ENCODE measurements around the gene MTF1.
A peak's percentile ranks its signal among the peaks of the same experiment; 100 is the strongest.

MTF1 gene

DNA sequence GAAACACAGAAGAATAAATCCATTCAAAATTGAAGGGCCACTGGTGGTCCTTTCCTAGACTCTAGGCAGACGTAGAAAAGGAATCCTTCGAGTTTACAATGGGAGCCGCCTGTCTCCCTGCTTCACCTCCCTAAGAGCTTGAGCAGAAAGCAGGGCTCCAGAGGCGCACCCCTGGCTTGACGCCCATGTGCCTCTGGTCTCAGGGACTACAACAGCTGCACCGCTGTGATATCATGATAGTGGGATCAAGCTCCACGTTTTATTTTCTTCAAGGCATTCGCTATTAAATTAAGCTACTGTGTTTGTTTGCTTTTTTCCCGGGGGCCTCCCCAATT lies 52.2 kb downstream of the MTF1 start:
- Histone ChIP-seq H3K9ac (ENCODE audit: low read length) (peak overlapping the region; percentile 80), H3K9me3 (ENCODE audit: low read length) (no peaks in the 10 kb centered on the region), H3K27ac (ENCODE audit: low read depth, low read length) (peak overlapping the region; percentile 64), H3K4me1 (ENCODE audit: insufficient read depth, low read length) (peaks cover 24% of the 10 kb centered on the region), H3K4me3 (ENCODE audit: low read depth in 1 of 2, low read length in 2 of 2) (peak overlapping the region; percentile 63 to 66), H3K27me3 (ENCODE audit: control insufficient read depth in 1 of 2, insufficient read depth in 2 of 2, low read length in 2 of 2) (no peaks in the 10 kb centered on the region), H3K36me3 (ENCODE audit: insufficient read depth, low read length) (peaks cover 44% of the 10 kb centered on the region)

DNA sequence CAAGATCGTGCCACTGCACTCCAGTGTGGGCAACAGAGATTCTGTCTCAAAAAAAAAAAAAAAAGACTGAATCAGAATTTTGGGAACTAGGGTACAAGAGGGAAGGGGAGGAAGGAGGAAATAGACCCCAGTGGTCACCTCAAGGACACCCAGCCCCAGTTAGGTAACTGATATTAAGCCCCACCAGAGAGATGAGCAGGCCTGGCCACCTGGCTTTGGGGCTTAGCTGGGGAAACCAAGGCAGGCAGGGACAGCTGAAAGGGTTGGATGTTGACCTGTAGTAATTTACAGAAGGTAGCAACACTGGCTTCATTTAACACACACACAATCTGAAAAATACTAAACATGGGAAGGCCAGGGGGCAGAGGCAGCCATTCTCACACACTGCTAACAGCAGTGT lies 57.0 kb downstream of the MTF1 start:
- Histone ChIP-seq H3K27ac (ENCODE audit: low read depth, low read length) (no peak overlapping the region), H3K36me3 (ENCODE audit: insufficient read depth, low read length) (peaks cover 51% of the 10 kb centered on the region), H3K4me1 (ENCODE audit: insufficient read depth, low read length) (peaks cover 12% of the 10 kb centered on the region), H3K4me3 (ENCODE audit: low read depth in 1 of 2, low read length in 2 of 2) (no peak overlapping the region), H3K9me3 (ENCODE audit: low read length) (no peaks in the 10 kb centered on the region), H3K27me3 (ENCODE audit: control insufficient read depth in 1 of 2, insufficient read depth in 2 of 2, low read length in 2 of 2) (no peaks in the 10 kb centered on the region), H3K9ac (ENCODE audit: low read length) (no peak overlapping the region)

DNA sequence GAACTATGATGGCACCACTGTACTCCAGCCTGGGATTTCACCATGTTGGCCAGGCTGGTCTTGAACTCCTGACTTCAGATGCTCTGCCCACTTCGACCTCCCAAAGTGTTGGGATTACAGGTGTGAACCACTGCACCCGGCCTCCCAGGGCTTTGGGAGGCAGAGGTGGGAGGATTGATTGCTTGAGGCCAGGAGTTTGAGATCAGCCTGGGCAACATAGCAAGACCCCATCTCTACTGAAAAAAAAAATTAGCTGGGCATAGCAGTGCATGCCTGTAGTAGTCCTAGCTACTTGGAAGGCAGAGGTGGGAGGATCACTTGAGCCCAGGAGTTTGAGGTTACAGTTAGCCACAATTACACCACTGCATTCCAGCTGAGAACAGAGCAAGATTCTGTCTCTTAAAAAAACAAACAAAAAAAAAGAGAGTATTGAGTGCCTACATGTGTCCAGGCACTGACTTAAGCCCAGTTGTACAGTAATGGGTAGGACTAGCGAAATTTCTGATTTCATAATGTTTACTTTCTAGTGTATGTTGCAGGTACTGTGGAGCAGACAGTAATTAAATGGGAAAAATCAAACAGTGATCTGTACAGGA lies 61.5 kb downstream of the MTF1 start:
- peaks cover 16% of the 10 kb centered on the region for H3K36me3 ChIP-seq (ENCODE audit: insufficient read depth, low read length)
- H3K9ac ChIP-seq (ENCODE audit: low read length) = no peak overlapping the region
- H3K27ac ChIP-seq (ENCODE audit: low read depth, low read length) = no peak overlapping the region
- no peak overlapping the region for H3K4me3 ChIP-seq (ENCODE audit: low read depth in 1 of 2, low read length in 2 of 2)
- peaks cover 12% of the 10 kb centered on the region for H3K4me1 ChIP-seq (ENCODE audit: insufficient read depth, low read length)
- peaks cover 0 to 4% of the 10 kb centered on the region in 2 donors for H3K27me3 ChIP-seq (ENCODE audit: control insufficient read depth in 1 of 2, insufficient read depth in 2 of 2, low read length in 2 of 2)
- H3K9me3 ChIP-seq (ENCODE audit: low read length) = no peaks in the 10 kb centered on the region

DNA sequence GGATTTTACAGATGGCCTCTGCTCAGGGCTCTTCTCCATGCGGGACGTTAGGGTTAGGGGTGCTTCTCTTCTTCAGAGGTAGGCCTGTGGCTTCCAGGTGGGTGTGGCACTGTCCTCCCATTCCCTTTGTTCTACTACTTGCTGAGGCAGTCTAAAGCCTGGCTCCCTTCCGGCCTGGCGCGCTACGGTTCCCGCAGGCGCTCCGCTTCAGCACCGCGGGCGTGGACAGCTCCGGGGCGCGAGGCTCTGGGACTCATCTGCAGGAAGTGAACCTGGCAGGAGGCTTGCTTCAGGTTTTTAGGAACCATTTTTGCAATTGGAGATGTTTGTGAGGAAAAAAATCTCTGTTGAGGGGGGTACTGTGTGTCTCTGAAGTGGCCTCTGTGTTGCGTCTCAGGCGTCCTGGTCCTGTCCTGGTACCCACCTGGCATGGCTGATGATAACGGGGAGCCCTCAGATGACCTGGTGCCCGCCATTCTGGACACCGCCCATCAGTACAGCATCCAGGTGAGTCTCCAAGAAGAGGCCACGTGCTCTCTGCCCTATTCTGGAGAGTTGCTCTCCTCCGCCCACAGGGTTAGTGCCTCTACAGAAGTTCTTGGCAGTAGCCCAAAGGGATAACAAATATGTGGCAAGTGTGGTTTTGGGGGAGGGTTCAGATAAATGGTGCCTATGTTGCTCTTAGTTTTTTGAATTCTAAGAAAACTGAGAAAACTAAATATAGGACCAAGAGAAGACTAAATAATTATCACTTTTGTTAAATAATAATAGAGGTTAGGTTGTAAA lies 63.9 kb downstream of the MTF1 start:
- Histone ChIP-seq H3K9me3 (ENCODE audit: low read length) (no peaks in the 10 kb centered on the region), H3K27ac (ENCODE audit: low read depth, low read length) (no peak overlapping the region), H3K4me3 (ENCODE audit: low read depth in 1 of 2, low read length in 2 of 2) (peak overlapping the region in 1 of 2 donors; percentile 31), H3K36me3 (ENCODE audit: insufficient read depth, low read length) (peaks cover 11% of the 10 kb centered on the region), H3K27me3 (ENCODE audit: control insufficient read depth in 1 of 2, insufficient read depth in 2 of 2, low read length in 2 of 2) (peaks cover 0 to 5% of the 10 kb centered on the region in 2 donors), H3K4me1 (ENCODE audit: insufficient read depth, low read length) (peaks cover 12% of the 10 kb centered on the region), H3K9ac (ENCODE audit: low read length) (no peak overlapping the region)

DNA sequence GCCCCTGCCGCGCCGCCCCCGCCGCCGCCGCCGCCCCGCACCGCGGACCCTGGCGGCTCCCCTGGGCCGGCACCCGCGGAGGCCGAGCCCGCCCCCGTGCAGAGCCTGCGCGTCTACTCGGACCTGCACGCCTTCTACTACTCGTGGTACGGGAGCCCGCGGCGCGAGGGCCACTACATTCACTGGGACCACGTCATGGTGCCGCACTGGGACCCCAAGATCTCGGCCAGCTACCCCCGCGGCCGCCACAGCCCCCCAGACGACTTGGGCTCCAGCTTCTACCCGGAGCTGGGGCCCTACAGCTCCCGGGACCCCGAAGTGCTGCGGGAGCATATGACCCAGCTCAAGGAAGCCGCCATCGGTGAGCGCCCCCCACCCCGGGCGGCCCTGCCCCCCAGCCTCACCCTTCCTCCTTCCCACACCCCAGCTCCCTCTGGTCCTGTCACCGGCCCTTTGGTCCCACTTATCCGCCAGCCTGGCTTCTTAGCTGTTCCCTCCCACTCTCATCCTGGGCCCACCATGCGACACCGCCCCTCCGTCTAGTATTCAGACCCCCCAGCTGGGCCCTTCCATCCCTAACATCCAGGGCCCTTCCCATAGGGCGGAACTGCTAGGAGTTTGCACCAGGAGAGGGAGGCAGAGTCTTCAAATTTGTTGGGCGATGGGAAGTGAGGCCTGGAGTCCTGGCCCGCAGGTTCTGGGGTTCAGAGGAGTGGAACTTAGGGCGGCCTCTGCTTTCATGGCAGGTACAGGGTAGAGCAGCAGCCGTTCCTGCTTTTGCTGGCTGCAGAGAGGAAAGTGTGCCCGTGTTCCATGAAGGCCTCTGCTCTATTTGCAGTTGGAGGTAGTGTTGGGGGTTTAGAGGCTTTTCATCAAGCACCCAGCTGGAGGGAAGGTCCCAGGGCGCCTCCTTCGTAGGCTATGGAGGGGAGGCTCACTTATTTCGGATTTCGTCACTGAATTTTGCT lies 64.7 kb downstream of the MTF1 start:
- Histone ChIP-seq H3K36me3 (ENCODE audit: insufficient read depth, low read length) (peaks cover 3% of the 10 kb centered on the region), H3K4me1 (ENCODE audit: insufficient read depth, low read length) (peaks cover 12% of the 10 kb centered on the region), H3K9ac (ENCODE audit: low read length) (no peak overlapping the region), H3K27me3 (ENCODE audit: control insufficient read depth in 1 of 2, insufficient read depth in 2 of 2, low read length in 2 of 2) (peaks cover 0 to 5% of the 10 kb centered on the region in 2 donors), H3K27ac (ENCODE audit: low read depth, low read length) (no peak overlapping the region), H3K4me3 (ENCODE audit: low read depth in 1 of 2, low read length in 2 of 2) (peak overlapping the region in 1 of 2 donors; percentile 31), H3K9me3 (ENCODE audit: low read length) (no peaks in the 10 kb centered on the region)

DNA sequence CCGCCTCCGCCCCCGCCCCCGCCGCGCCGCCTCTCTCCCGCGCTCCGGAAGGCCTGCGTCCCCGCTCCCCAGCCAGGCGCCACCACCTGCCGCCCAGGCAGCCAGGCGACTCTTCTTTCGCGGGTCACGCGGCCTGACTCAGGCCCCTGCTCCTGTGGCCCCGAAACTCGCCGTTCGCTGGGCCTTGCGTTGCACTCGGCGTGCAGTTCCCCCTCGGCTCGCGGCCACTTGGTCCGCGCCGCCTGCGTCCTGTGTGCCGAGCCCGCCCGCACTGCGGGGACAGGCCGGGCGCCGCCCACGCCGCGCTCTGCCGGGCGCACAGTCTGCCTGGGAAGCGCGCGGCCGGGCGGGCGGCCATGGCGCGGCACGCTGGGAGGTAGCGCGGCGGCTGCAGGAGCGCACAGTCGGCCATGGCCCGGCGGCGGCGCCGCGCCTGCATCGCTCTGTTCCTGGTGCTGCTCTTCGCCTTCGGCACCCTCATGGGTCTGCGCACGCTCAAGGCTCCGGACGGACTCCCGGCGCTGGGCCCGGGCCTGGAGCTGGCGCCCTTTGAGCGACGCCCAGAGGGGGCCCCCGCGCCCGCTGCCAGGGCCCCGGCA lies 65.5 kb downstream of the MTF1 start, which contains the start of gene MANEAL:
MANEAL (plus strand) TSS at position 75 of the 599 bp plus-strand sequence; CDS start at position 411, 336 bp downstream.
- peaks cover 12% of the 10 kb centered on the region for H3K4me1 ChIP-seq (ENCODE audit: insufficient read depth, low read length)
- no peaks in the 10 kb centered on the region for H3K36me3 ChIP-seq (ENCODE audit: insufficient read depth, low read length)
- H3K4me3 ChIP-seq (ENCODE audit: low read depth in 1 of 2, low read length in 2 of 2) = peak within 1 kb of the TSS; percentile 20 to 31
- no peaks in the 10 kb centered on the region for H3K9me3 ChIP-seq (ENCODE audit: low read length)
- H3K9ac ChIP-seq (ENCODE audit: low read length) = no peak within 1 kb of the TSS
- no peak within 1 kb of the TSS for H3K27ac ChIP-seq (ENCODE audit: low read depth, low read length)
- H3K27me3 ChIP-seq (ENCODE audit: control insufficient read depth in 1 of 2, insufficient read depth in 2 of 2, low read length in 2 of 2) = peaks cover 0 to 5% of the 10 kb centered on the region in 2 donors

DNA sequence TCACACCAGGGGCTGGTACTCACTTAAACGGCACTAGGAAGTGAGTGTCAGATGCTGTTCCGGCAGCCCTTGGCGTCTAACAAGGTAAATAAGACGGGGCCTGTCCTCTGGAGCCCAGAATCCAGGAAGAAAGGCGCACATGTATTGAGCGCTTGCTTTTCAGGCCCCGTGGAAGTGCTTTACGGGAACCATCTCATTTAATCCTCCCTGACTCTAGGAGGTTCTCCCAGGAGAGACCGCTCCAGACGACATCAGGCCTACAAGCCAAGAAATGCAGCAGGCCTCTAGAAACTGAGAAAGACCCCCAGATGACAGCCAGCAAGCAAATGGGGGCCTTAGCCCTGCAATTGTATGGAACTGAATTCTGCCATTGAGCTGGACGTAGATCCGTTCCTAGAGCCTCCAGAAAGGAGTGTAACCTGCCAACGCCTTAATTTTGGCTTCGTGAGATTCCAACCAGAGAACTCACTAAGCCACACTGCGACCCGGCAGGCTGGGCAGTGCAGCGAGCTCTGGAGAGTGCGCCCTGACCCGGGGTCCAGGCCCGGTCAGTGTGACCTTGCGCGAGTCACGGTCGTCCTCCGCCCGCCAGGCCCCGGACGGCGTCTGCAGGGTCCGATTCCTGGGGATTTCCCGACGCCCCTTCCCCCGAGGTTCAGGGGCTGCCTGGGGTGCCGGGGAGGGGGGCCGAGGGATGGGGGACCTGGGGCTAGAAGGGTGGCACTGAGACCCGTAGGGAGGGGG lies 66.3 kb downstream of the MTF1 start:
- H3K36me3 ChIP-seq (ENCODE audit: insufficient read depth, low read length) = no peaks in the 10 kb centered on the region
- no peaks in the 10 kb centered on the region for H3K9me3 ChIP-seq (ENCODE audit: low read length)
- H3K27ac ChIP-seq (ENCODE audit: low read depth, low read length) = no peak overlapping the region
- H3K4me1 ChIP-seq (ENCODE audit: insufficient read depth, low read length) = peaks cover 12% of the 10 kb centered on the region
- H3K4me3 ChIP-seq (ENCODE audit: low read depth in 1 of 2, low read length in 2 of 2) = no peak overlapping the region
- no peak overlapping the region for H3K9ac ChIP-seq (ENCODE audit: low read length)
- H3K27me3 ChIP-seq (ENCODE audit: control insufficient read depth in 1 of 2, insufficient read depth in 2 of 2, low read length in 2 of 2) = peaks cover 5 to 8% of the 10 kb centered on the region in 2 donors

DNA sequence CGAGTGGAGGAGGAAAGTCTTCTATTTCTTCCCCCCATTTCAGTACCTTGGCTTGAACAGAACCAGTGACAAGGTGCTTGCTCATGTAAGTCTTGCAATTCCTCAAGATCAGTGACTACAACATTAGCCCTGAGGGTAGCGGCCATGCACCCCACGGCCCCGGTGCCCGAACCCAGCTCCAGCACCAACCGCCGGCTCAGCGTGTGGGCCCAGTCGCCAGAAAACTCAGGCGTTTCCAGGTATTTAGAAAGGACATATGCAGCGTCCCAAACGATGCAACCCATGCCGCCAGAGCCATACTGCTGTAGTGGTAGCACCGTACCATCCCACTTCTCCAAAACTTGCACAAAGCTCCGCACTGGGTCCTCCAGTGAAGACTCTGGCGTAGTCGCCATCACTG lies 76.9 kb downstream of the MTF1 start:
- Histone ChIP-seq H3K4me3 (ENCODE audit: low read depth in 1 of 2, low read length in 2 of 2) (no peak overlapping the region), H3K27me3 (ENCODE audit: control insufficient read depth in 1 of 2, insufficient read depth in 2 of 2, low read length in 2 of 2) (no peaks in the 10 kb centered on the region), H3K9ac (ENCODE audit: low read length) (no peak overlapping the region), H3K27ac (ENCODE audit: low read depth, low read length) (no peak overlapping the region), H3K9me3 (ENCODE audit: low read length) (no peaks in the 10 kb centered on the region), H3K36me3 (ENCODE audit: insufficient read depth, low read length) (no peaks in the 10 kb centered on the region), H3K4me1 (ENCODE audit: insufficient read depth, low read length) (no peaks in the 10 kb centered on the region)

DNA sequence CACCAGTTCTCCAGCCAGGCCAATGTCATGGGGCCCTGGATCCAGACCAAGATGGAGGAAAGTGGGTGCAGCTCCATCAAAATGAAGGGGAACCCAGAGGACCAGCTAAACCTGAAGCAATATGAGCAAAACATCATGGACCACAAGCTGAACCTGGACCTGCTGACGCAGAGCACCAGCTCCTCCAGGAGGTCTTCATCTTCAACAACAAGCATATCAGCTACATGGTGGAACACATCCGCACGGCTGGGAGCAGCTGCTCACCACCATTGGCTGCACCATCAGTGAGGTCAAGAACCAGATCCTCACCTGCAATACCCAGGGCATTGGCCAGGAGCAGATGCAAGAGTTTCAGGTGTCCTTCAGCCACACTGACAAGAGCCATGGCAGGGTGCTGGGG lies 80.7 kb downstream of the MTF1 start:
- no peaks in the 10 kb centered on the region for H3K27me3 ChIP-seq (ENCODE audit: control insufficient read depth in 1 of 2, insufficient read depth in 2 of 2, low read length in 2 of 2)

DNA sequence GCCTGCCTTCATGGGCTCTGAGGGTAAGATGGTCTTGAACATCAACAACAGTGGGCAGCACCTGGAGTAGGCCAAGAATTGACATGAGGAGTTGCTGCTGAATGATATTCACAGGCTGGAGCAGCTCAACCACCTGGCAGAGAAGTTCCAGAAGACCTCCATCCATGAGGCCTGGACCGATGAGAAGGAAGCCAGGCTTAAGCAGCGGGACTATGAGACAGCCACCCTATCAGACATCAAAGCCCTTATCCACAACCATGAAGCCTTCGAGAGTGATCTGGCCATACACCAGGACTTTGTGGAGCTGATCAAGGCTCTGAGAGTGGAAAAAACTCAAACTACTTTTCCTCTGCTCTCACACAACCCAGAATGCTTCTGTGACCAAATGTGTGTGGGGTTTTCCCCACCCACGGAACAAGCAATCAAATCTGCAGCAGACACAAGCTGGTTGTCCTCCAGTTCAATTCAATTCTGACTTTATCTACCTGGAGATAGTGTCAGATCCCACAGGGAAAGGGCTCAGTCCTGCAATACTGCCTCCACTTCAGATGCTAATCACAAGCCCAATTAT lies 82.4 kb downstream of the MTF1 start:
- Histone ChIP-seq H3K4me1 (ENCODE audit: insufficient read depth, low read length) (no peaks in the 10 kb centered on the region), H3K27ac (ENCODE audit: low read depth, low read length) (no peak overlapping the region), H3K27me3 (ENCODE audit: control insufficient read depth in 1 of 2, insufficient read depth in 2 of 2, low read length in 2 of 2) (no peaks in the 10 kb centered on the region), H3K36me3 (ENCODE audit: insufficient read depth, low read length) (no peaks in the 10 kb centered on the region), H3K9ac (ENCODE audit: low read length) (no peak overlapping the region), H3K9me3 (ENCODE audit: low read length) (no peaks in the 10 kb centered on the region), H3K4me3 (ENCODE audit: low read depth in 1 of 2, low read length in 2 of 2) (no peak overlapping the region)

More for the DNA sequence above, 80.7 kb downstream of the MTF1 start:
- no peaks in the 10 kb centered on the region for H3K9me3 ChIP-seq (ENCODE audit: low read length)
- H3K4me3 ChIP-seq (ENCODE audit: low read depth in 1 of 2, low read length in 2 of 2) = no peak overlapping the region
- no peak overlapping the region for H3K27ac ChIP-seq (ENCODE audit: low read depth, low read length)
- H3K9ac ChIP-seq (ENCODE audit: low read length) = no peak overlapping the region
- H3K4me1 ChIP-seq (ENCODE audit: insufficient read depth, low read length) = no peaks in the 10 kb centered on the region
- no peaks in the 10 kb centered on the region for H3K36me3 ChIP-seq (ENCODE audit: insufficient read depth, low read length)
